HL-60 (cell line): ENCODE results near the gene GSG1L2.

Experiments used
- DNase-seq, 2 experiments: peaks; one replicate each; pipeline ENCODE4 v3.0.0-alpha.2; 2010 to 2020; ENCODE audit warnings: low read depth in 1 of 2, low spot score in 1 of 2
- H3K27ac ChIP-seq: fragments of 250-450 bp; sonication (Bioruptor Pico); replicated peaks from 2 replicates; pipeline ENCODE4 v1.5.1; 2020; ENCODE audit warnings: mild to moderate bottlenecking, moderate library complexity
- H3K27me3 ChIP-seq: fragments of 250-450 bp; sonication (Bioruptor Pico); 2 replicates; pipeline ENCODE4 v1.5.1; 2021; ENCODE audit warnings: mild to moderate bottlenecking, moderate library complexity; ENCODE audit not compliant: insufficient read depth, poor library complexity, severe bottlenecking
- H3K4me3 ChIP-seq: replicated peaks from 2 replicates; pipeline ENCODE4 v1.5.1; 2011; ENCODE audit warnings: mild to moderate bottlenecking, control low read depth, low read length; ENCODE audit not compliant: insufficient read depth
- CTCF ChIP-seq: IDR thresholded peaks from one replicate; pipeline ENCODE4 v1.5.1; 2011; ENCODE audit warnings: low read length, control low read depth, inconsistent platforms; ENCODE audit not compliant: insufficient read depth
- GABPA ChIP-seq: IDR thresholded peaks from 2 replicates; pipeline ENCODE4 v1.6.1; 2012; ENCODE audit warnings: low read depth
- POLR2AphosphoS5 ChIP-seq: IDR thresholded peaks from 2 replicates; pipeline ENCODE4 v1.6.1; 2012; ENCODE audit warnings: low read depth
- REST ChIP-seq: IDR thresholded peaks from 2 replicates; pipeline ENCODE4 v1.6.1; 2012; ENCODE audit warnings: low read depth; ENCODE audit not compliant: insufficient replicate concordance
- SPI1 ChIP-seq: IDR thresholded peaks from 2 replicates; pipeline ENCODE4 v1.6.1; 2012; ENCODE audit warnings: low read depth, mild to moderate bottlenecking, borderline replicate concordance

The GSG1L2 gene

GRCh38 chr17:9802697-9803096, 19.2 kb downstream of the GSG1L2 start:
- DNase-seq: no peak
- no peaks in the 10 kb centered on the region for H3K27me3 ChIP-seq
- H3K27ac ChIP-seq: no peak overlapping the region
- no peak for TF ChIP-seq GABPA
- no peak for TF ChIP-seq SPI1
- TF ChIP-seq REST: no peak
- TF ChIP-seq POLR2AphosphoS5: no peak
- H3K4me3 ChIP-seq: no peak overlapping the region

GRCh38 chr17:9802294-9802693, 19.6 kb downstream of the GSG1L2 start:
- no peak overlapping the region for H3K27ac ChIP-seq
- H3K27me3 ChIP-seq: no peaks in the 10 kb centered on the region
- DNase-seq: no peak
- H3K4me3 ChIP-seq: no peak overlapping the region
- TF ChIP-seq SPI1 (no peak), REST (no peak), GABPA (no peak), POLR2AphosphoS5 (no peak), CTCF (no peak)

GRCh38 chr17:9801505-9801904, 20.4 kb downstream of the GSG1L2 start:
- no peak overlapping the region for H3K4me3 ChIP-seq

More at GRCh38 chr17:9801505-9801904, 20.4 kb downstream of the GSG1L2 start:
- H3K27ac ChIP-seq: no peak overlapping the region
- no peaks in the 10 kb centered on the region for H3K27me3 ChIP-seq
- no peak for DNase-seq
- TF ChIP-seq POLR2AphosphoS5 (no peak), REST (no peak), GABPA (no peak), CTCF (no peak), SPI1 (no peak)
